HEK293 (cell line): ENCODE measurements around the gene ARHGAP28.
A peak's percentile ranks its signal among the peaks of the same experiment; 100 is the strongest.

Experiments
- ATF2 ChIP-seq: fragments of 450-650 bp; formaldehyde crosslinking; IDR thresholded peaks from 2 replicates; pipeline ENCODE4 v1.5.1; 2016; ENCODE audit warnings: missing biosample characterization, missing genetic modification characterization, low read depth
- BCL11A ChIP-seq: fragments of 450-650 bp; formaldehyde crosslinking; IDR thresholded peaks from 2 replicates; pipeline ENCODE4 v1.5.1; 2016; ENCODE audit warnings: low read depth, missing biosample characterization, missing genetic modification characterization
- GLI4 ChIP-seq: fragments of 450-650 bp; formaldehyde crosslinking; IDR thresholded peaks from 2 replicates; pipeline ENCODE4 v1.5.1; 2016; ENCODE audit warnings: missing biosample characterization, missing genetic modification characterization
- HOXD13 ChIP-seq: sonication (generic); formaldehyde crosslinking; IDR thresholded peaks from 2 replicates; pipeline ENCODE4 v1.8.0; 2022; ENCODE audit warnings: missing genetic modification reagents, borderline replicate concordance
- INSM2 ChIP-seq: fragments of 450-650 bp; formaldehyde crosslinking; IDR thresholded peaks from 2 replicates; pipeline ENCODE4 v1.5.1; 2016; ENCODE audit warnings: missing biosample characterization, missing genetic modification characterization
- KLF10 ChIP-seq: fragments of 450-650 bp; IDR thresholded peaks from 2 replicates; pipeline ENCODE4 v1.5.1; 2018; ENCODE audit warnings: missing biosample characterization, mild to moderate bottlenecking, missing genetic modification characterization
- KLF16 ChIP-seq: fragments of 450-650 bp; formaldehyde crosslinking; IDR thresholded peaks from 2 replicates; pipeline ENCODE4 v1.5.1; 2017; ENCODE audit warnings: missing biosample characterization, missing genetic modification characterization
- KLF8 ChIP-seq: fragments of 450-650 bp; formaldehyde crosslinking; IDR thresholded peaks from 2 replicates; pipeline ENCODE4 v1.5.1; 2016; ENCODE audit warnings: missing biosample characterization, missing genetic modification characterization
- OVOL3 ChIP-seq: fragments of 450-650 bp; formaldehyde crosslinking; IDR thresholded peaks from 2 replicates; pipeline ENCODE4 v1.5.1; 2016; ENCODE audit warnings: missing biosample characterization, missing genetic modification characterization
- PATZ1 ChIP-seq: fragments of 450-650 bp; formaldehyde crosslinking; IDR thresholded peaks from 2 replicates; pipeline ENCODE4 v1.5.1; 2016; ENCODE audit warnings: missing biosample characterization, missing genetic modification characterization
- SETDB1 ChIP-seq: IDR thresholded peaks from one replicate; pipeline ENCODE4 v1.6.1; 2017; ENCODE audit warnings: mild to moderate bottlenecking, low read length, moderate library complexity, mixed read lengths; ENCODE audit not compliant: insufficient read length
- ZFP69B ChIP-seq: fragments of 450-650 bp; formaldehyde crosslinking; IDR thresholded peaks from 2 replicates; pipeline ENCODE4 v1.5.1; 2016; ENCODE audit warnings: missing biosample characterization, missing genetic modification characterization
- ZNF112 ChIP-seq: fragments of 450-650 bp; formaldehyde crosslinking; IDR thresholded peaks from 2 replicates; pipeline ENCODE4 v1.5.0; 2017; ENCODE audit warnings: missing biosample characterization, missing genetic modification characterization
- ZNF16 ChIP-seq: fragments of 450-650 bp; formaldehyde crosslinking; IDR thresholded peaks from 2 replicates; pipeline ENCODE4 v1.5.1; 2016; ENCODE audit warnings: low read depth, missing biosample characterization, missing genetic modification characterization
- ZNF311 ChIP-seq: fragments of 450-650 bp; formaldehyde crosslinking; IDR thresholded peaks from 2 replicates; pipeline ENCODE4 v1.5.1; 2017; ENCODE audit warnings: missing biosample characterization, missing genetic modification characterization, borderline replicate concordance
- ZNF335 ChIP-seq: fragments of 450-650 bp; formaldehyde crosslinking; conservative IDR thresholded peaks from 2 replicates; pipeline ENCODE4 v1.5.1; 2016; ENCODE audit warnings: missing biosample characterization, missing genetic modification characterization
- ZNF341 ChIP-seq: fragments of 450-650 bp; formaldehyde crosslinking; IDR thresholded peaks from 2 replicates; pipeline ENCODE4; 2016; ENCODE audit warnings: low read depth, missing biosample characterization, missing genetic modification characterization
- ZNF350 ChIP-seq: fragments of 450-650 bp; formaldehyde crosslinking; IDR thresholded peaks from 2 replicates; pipeline ENCODE4 v1.5.0; 2017; ENCODE audit warnings: missing biosample characterization, mild to moderate bottlenecking, missing genetic modification characterization
- ZNF416 ChIP-seq: fragments of 450-650 bp; formaldehyde crosslinking; IDR thresholded peaks from 2 replicates; pipeline ENCODE4 v1.5.1; 2016; ENCODE audit warnings: missing biosample characterization, missing genetic modification characterization
- ZNF423 ChIP-seq: fragments of 450-650 bp; formaldehyde crosslinking; IDR thresholded peaks from 2 replicates; pipeline ENCODE4 v1.5.1; 2016; ENCODE audit warnings: missing biosample characterization, missing genetic modification characterization
- ZNF426 ChIP-seq: fragments of 450-650 bp; formaldehyde crosslinking; IDR thresholded peaks from 2 replicates; pipeline ENCODE4 v1.5.1; 2017; ENCODE audit warnings: missing biosample characterization, missing genetic modification characterization, mild to moderate bottlenecking, inconsistent platforms, moderate library complexity
- ZNF501 ChIP-seq: fragments of 450-650 bp; formaldehyde crosslinking; IDR thresholded peaks from 2 replicates; pipeline ENCODE4 v1.5.1; 2016; ENCODE audit warnings: missing biosample characterization, missing genetic modification characterization
- ZNF529 ChIP-seq: fragments of 450-650 bp; formaldehyde crosslinking; IDR thresholded peaks from 2 replicates; pipeline ENCODE4 v1.5.1; 2017; ENCODE audit warnings: missing genetic modification characterization, missing biosample characterization; ENCODE audit not compliant: insufficient replicate concordance
- ZNF623 ChIP-seq: fragments of 450-650 bp; formaldehyde crosslinking; IDR thresholded peaks from 2 replicates; pipeline ENCODE4 v1.5.1; 2016; ENCODE audit warnings: missing biosample characterization, missing genetic modification characterization
- ZNF624 ChIP-seq: fragments of 450-650 bp; formaldehyde crosslinking; IDR thresholded peaks from 2 replicates; pipeline ENCODE4 v1.5.1; 2017; ENCODE audit warnings: missing biosample characterization, missing genetic modification characterization
- ZSCAN23 ChIP-seq: fragments of 450-650 bp; formaldehyde crosslinking; IDR thresholded peaks from 2 replicates; pipeline ENCODE4 v1.5.1; 2016; ENCODE audit warnings: missing biosample characterization, missing genetic modification characterization
- TF ChIP-seq, protein P1 (sequence below): fragments of 450-650 bp; formaldehyde crosslinking; IDR thresholded peaks from 2 replicates; pipeline ENCODE4 v1.5.1; 2016; ENCODE audit warnings: missing biosample characterization, missing genetic modification characterization
- TF ChIP-seq, protein P2 (sequence below): fragments of 450-650 bp; formaldehyde crosslinking; IDR thresholded peaks from 2 replicates; pipeline ENCODE4 v1.5.1; 2016; ENCODE audit warnings: missing biosample characterization, missing genetic modification characterization
- TF ChIP-seq, protein P3 (sequence below): fragments of 450-650 bp; formaldehyde crosslinking; IDR thresholded peaks from 2 replicates; pipeline ENCODE4; 2016; ENCODE audit warnings: missing biosample characterization, missing genetic modification characterization

The ARHGAP28 gene

GRCh38 chr18:6729247-6730091 lies at the start of gene ARHGAP28 (continued):
- TF ChIP-seq ZNF529 (tag by site-specific recombination) = no peak
- peak; percentile 88 for TF ChIP-seq INSM2 (tag by site-specific recombination)
- TF ChIP-seq HOXD13 (CRISPR knock-in tag) = no peak
- TF ChIP-seq ZSCAN23 = 0 out of 2 replicates have a peak, but pooled peaks have one; percentile 67
- peak; percentile 92 for TF ChIP-seq KLF8 (tag by site-specific recombination)
- TF ChIP-seq ZNF350 (tag by site-specific recombination) = no peak
- TF ChIP-seq, protein P1, sequence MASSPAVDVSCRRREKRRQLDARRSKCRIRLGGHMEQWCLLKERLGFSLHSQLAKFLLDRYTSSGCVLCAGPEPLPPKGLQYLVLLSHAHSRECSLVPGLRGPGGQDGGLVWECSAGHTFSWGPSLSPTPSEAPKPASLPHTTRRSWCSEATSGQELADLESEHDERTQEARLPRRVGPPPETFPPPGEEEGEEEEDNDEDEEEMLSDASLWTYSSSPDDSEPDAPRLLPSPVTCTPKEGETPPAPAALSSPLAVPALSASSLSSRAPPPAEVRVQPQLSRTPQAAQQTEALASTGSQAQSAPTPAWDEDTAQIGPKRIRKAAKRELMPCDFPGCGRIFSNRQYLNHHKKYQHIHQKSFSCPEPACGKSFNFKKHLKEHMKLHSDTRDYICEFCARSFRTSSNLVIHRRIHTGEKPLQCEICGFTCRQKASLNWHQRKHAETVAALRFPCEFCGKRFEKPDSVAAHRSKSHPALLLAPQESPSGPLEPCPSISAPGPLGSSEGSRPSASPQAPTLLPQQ (tag by site-specific recombination) = peak; percentile 62
- TF ChIP-seq, protein P2, sequence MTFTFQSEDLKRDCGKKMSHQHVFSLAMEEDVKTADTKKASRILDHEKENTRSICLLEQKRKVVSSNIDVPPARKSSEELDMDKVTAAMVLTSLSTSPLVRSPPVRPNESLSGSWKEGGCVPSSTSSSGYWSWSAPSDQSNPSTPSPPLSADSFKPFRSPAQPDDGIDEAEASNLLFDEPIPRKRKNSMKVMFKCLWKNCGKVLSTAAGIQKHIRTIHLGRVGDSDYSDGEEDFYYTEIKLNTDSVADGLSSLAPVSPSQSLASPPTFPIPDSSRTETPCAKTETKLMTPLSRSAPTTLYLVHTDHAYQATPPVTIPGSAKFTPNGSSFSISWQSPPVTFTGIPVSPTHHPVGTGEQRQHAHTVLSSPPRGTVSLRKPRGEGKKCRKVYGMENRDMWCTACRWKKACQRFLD (tag by site-specific recombination) = no peak
- TF ChIP-seq KLF10 (tag by site-specific recombination) = 0 out of 2 replicates have a peak, but pooled peaks have one; percentile 57
- TF ChIP-seq ZNF623 (tag by site-specific recombination) = no peak
- TF ChIP-seq, protein P3, sequence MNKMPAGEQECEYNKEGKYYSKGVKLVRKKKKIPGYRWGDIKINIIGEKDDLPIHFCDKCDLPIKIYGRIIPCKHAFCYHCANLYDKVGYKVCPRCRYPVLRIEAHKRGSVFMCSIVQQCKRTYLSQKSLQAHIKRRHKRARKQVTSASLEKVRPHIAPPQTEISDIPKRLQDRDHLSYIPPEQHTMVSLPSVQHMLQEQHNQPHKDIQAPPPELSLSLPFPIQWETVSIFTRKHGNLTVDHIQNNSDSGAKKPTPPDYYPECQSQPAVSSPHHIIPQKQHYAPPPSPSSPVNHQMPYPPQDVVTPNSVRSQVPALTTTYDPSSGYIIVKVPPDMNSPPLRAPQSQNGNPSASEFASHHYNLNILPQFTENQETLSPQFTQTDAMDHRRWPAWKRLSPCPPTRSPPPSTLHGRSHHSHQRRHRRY = no peak
- peak; percentile 99 for TF ChIP-seq GLI4 (tag by site-specific recombination)
- no peak for TF ChIP-seq ZNF624
- TF ChIP-seq SETDB1 = no peak
- TF ChIP-seq ZNF416 = no peak
- no peak for TF ChIP-seq OVOL3 (tag by site-specific recombination)
- no peak for TF ChIP-seq ZNF426 (tag by site-specific recombination)
- no peak for TF ChIP-seq ZNF341 (tag by site-specific recombination)
- no peak for TF ChIP-seq ATF2
- TF ChIP-seq ZNF501 (tag by site-specific recombination) = peak; percentile 72; the same call in 1 of the 2 replicates
- no peak; the same call in 1 of the 2 replicates for TF ChIP-seq ZNF423 (tag by site-specific recombination)
- TF ChIP-seq ZFP69B = peak; percentile 85
- peak; percentile 96 for TF ChIP-seq KLF16 (tag by site-specific recombination)
- TF ChIP-seq ZNF311 (tag by site-specific recombination) = no peak
- TF ChIP-seq ZNF16 (tag by site-specific recombination) = no peak
- peak; percentile 100 for TF ChIP-seq ZNF335 (tag by site-specific recombination)
- no peak for TF ChIP-seq ZNF112 (tag by site-specific recombination)
- TF ChIP-seq BCL11A = no peak
- peak; percentile 93 for TF ChIP-seq PATZ1 (tag by site-specific recombination)
